ENCODE results near the gene PTPRA. TPM values are rescaled to one million over a fixed set of nuclear protein-coding genes. Genes with fewer than 3 reads are reported as not detected.

The PTPRA gene
- polyA plus RNA-seq, 1 experiment, result 87.4 TPM

DNA sequence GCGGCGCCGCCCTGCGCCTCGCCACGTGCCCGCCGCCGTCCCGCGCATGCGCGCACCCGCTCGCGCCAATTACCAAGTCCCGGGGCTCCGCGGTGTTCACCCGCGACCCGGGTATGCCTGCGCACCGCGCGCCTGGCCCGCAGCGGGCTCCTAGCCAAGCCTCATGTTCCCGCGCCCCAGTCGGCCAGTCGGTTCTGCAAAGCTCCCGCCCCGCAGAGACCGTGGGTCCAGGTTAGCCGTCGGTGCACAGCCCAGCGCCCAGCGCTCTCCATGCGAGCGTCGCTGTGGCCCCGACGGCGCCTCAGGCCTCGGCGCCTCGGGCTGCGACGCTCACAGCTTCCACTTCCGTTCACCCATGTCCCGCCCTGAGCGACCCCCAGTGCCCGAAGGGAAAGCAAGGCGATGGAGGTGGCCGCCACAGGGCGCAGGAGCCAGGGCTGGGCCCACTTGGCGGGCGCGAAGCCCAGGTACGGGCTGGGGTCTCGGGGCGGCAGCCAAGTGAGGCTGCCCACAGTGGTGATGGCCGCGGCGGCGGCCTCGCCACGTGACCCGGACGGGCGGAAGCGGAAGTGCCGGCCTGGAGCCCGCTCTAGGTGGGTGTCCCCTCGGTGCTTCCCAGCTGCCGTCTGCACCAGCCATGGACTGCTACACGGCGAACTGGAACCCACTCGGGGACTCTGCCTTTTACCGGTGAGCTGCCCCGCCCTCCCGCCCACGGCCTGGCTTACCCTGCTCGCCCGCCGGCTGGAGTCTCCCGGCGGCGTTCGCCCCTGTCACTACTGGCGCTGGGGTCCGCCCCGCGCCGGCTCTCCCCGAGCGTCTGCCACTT is 32.9 kb upstream of the PTPRA start, which contains the start of the genes PCED1A and VPS16:
Gene PCED1A (minus strand): TSS at position 518 of the 829 bp plus-strand sequence. CDS start 743 bp downstream, outside the sequence.
Gene VPS16 (plus strand): TSS at position 608 of the 829 bp plus-strand sequence. CDS start 30 bp downstream, at position 638.
- peak; percentile 57 for DNase-seq (ENCODE audit: low read depth, low spot score)
- Histone ChIP-seq H3K27ac (ENCODE audit: low read depth, low read length) (peak within 1 kb of the TSS; percentile 86), H3K27me3 (ENCODE audit: control insufficient read depth, insufficient read depth, low read length) (no peaks in the 10 kb centered on the region), H3K9me3 (ENCODE audit: control insufficient read depth, insufficient read depth, low read length) (peaks cover 3% of the 10 kb centered on the region; the same call in 1 of the 2 replicates), H3K4me3 (ENCODE audit: low read depth, low read length) (peak within 1 kb of the TSS; percentile 91)
- no peak for TF ChIP-seq CTCF (IDR thresholded peaks at IDR 0.05; ENCODE audit: low read depth, low read length)
- ChIA-PET CTCF (interaction anchor here (0.9 to 1.4 kb wide), 3 partner anchors 11 to 85 kb away, joined by 3 to 4 read pairs (median 4); no protein-coding TSS in a partner anchor), POLR2A (interaction anchor here (1.0 to 1.2 kb wide), 2 partner anchors 23 to 33 kb away, joined by 3 read pairs; partner anchors contain the start of gene PTPRA)

GRCh38 chr20:2840967-2841531 is 32.2 kb upstream of the PTPRA start:
- peak; percentile 27 for DNase-seq (ENCODE audit: low read depth, low spot score)
- Histone ChIP-seq H3K27ac (ENCODE audit: low read depth, low read length) (peak overlapping the region; percentile 84), H3K27me3 (ENCODE audit: control insufficient read depth, insufficient read depth, low read length) (no peaks in the 10 kb centered on the region), H3K9me3 (ENCODE audit: control insufficient read depth, insufficient read depth, low read length) (peaks cover 3% of the 10 kb centered on the region; the same call in 1 of the 2 replicates), H3K4me3 (ENCODE audit: low read depth, low read length) (peak overlapping the region; percentile 91)
- ChIA-PET POLR2A (interaction anchor here (1.2 kb wide), 1 partner anchor 24 kb away, joined by 3 read pairs; no protein-coding TSS in a partner anchor), CTCF (interaction anchor here (0.6 to 1.3 kb wide), 3 partner anchors 10 to 592 kb away, joined by 3 to 4 read pairs (median 3); no protein-coding TSS in a partner anchor)
- TF ChIP-seq CTCF (IDR thresholded peaks at IDR 0.05; ENCODE audit: low read depth, low read length), result no peak

DNA sequence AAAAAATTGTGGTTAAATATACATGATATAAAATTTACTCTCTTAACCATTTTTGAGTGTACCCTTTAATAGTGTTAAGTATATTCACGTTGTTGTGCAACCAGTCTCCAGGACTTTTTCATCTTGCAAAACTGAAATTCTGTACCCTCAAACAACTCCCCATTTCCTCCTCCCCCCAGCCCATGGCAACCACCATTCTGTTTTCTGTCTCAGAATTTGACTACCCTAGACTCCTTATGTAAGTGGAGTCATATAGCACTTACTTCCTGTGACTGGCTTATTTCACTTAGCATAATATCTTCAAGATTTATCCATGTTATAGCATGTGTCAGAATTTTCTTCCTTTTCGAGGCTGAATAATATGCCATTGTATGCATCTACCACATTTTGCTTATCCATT is 27.7 kb upstream of the PTPRA start:
- ChIA-PET CTCF (no interaction called here), POLR2A (no interaction called here)
- Histone ChIP-seq H3K27me3 (ENCODE audit: control insufficient read depth, insufficient read depth, low read length) (no peaks in the 10 kb centered on the region), H3K27ac (ENCODE audit: low read depth, low read length) (no peak overlapping the region), H3K9me3 (ENCODE audit: control insufficient read depth, insufficient read depth, low read length) (no peaks in the 10 kb centered on the region; the same call in 1 of the 2 replicates), H3K4me3 (ENCODE audit: low read depth, low read length) (no peak overlapping the region)
- no peak for DNase-seq (ENCODE audit: low read depth, low spot score)
- TF ChIP-seq CTCF (IDR thresholded peaks at IDR 0.05; ENCODE audit: low read depth, low read length), result no peak

DNA sequence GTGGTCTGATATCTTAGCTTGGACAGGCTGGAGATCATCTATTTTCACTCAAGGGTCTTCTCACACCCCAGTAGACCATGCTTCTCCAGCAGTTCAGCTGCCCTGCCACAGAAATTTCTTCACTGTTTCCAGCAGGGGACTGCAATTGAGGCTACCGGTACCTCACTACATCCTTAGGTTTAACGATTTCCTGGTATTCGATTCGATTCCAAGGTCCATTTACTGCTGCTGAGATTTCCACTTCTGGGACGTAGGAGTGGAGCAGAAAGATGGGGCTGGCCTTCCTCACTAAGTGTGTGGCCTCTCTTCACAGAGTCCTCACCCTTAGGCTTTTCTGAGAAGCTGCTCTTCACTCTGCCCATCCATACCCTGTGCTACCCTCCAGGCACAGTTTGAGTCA is 26.6 kb upstream of the PTPRA start:
- no peaks in the 10 kb centered on the region for H3K9me3 ChIP-seq (ENCODE audit: control insufficient read depth, insufficient read depth, low read length)
- no peaks in the 10 kb centered on the region for H3K27me3 ChIP-seq (ENCODE audit: control insufficient read depth, insufficient read depth, low read length)
- H3K4me3 ChIP-seq (ENCODE audit: low read depth, low read length), result no peak overlapping the region
- CTCF ChIA-PET, result no interaction called here
- POLR2A ChIA-PET, result no interaction called here
- no peak for DNase-seq (ENCODE audit: low read depth, low spot score)
- TF ChIP-seq CTCF (IDR thresholded peaks at IDR 0.05; ENCODE audit: low read depth, low read length), result no peak
- H3K27ac ChIP-seq (ENCODE audit: low read depth, low read length), result no peak overlapping the region
